Body of pancreas (tissue), 4 donors: ENCODE results near the gene RAB41. TPM values are rescaled to one million over a fixed set of nuclear protein-coding genes. Genes with fewer than 3 reads are reported as not detected.
A peak's percentile ranks its signal among the peaks of the same experiment; 100 is the strongest.
"Not testable (repeated sequence)": the region's sequence is repeated elsewhere in the genome, so short reads cannot be mapped to it uniquely, and the experiment has no call there.

Experiments used
- ATAC-seq: fragments of 150-250 bp; one replicate; pipeline ENCODE4 v1.9.1; 2016
- DNase-seq, 4 donors: peaks; one replicate each; pipeline ENCODE4 v3.0.0-alpha.2; 2019
- H3K27ac ChIP-seq, 4 donors: fragments of 200-600 bp; sonication (generic); 1 replicate in 3 of 4; 2 replicates in 1 of 4; pipeline versions ENCODE4 v1.5.1 to v1.6.1; 2016 to 2019; ENCODE audit warnings: mild to moderate bottlenecking in 1 of 4, mixed read lengths in 1 of 4, moderate library complexity in 1 of 4
- H3K27me3 ChIP-seq, 2 donors: fragments of 200-600 bp; sonication (generic); one replicate each; pipeline ENCODE4 v1.6.0; 2016; ENCODE audit warnings: mild to moderate bottlenecking in 1 of 2
- H3K36me3 ChIP-seq, 2 donors: fragments of 200-600 bp; sonication (generic); replicated peaks in 1 of 2; 2 replicates each; pipeline ENCODE4 v1.5.1; 2016; ENCODE audit warnings: low read depth in 2 of 2; ENCODE audit not compliant: insufficient read depth in 1 of 2
- H3K4me1 ChIP-seq: fragments of 200-600 bp; sonication (generic); one replicate; pipeline ENCODE4 v1.6.0; 2016
- H3K4me3 ChIP-seq, 2 donors: fragments of 200-600 bp; sonication (generic); 1 replicate in 1 of 2; 2 replicates in 1 of 2; pipeline ENCODE4 v1.5.1; 2016 to 2019
- H3K9me3 ChIP-seq, 3 donors: fragments of 200-600 bp; sonication (generic); 1 replicate in 2 of 3; 2 replicates in 1 of 3; pipeline ENCODE4 v1.5.1; 2016
- CTCF ChIP-seq, 7 experiments: fragments of 450-650 bp in 4 of 7; fragments of 200-600 bp in 3 of 7; sonication (generic) in 3 of 7; IDR thresholded peaks; one replicate each; pipeline ENCODE4 v1.5.1; 2016 to 2019; ENCODE audit warnings: antibody characterized with exemption in 7 of 7
- POLR2A ChIP-seq, 3 donors: fragments of 450-650 bp; IDR thresholded peaks; one replicate each; pipeline ENCODE4 v1.6.1; 2016; ENCODE audit warnings: antibody characterized with exemption in 3 of 3, mild to moderate bottlenecking in 2 of 3
- WGBS, 2 donors: methylation state at CpG; one replicate each; pipeline ENCODE4 v1.1.5; 2017; 5-methylcytosine and 5-hydroxymethylcytosine counted together
- intact Hi-C: fragments of 100-400 bp; cut with DNase I; formaldehyde crosslinking; loops from one replicate; pipeline ENCODE4 v1.15.1; 2023
- total RNA-seq, 2 donors: library from RNA; depleted of rRNA; stranded (reverse); fragments of >200 nt; gene quantifications; one replicate each; pipeline ENCODE4 v1.1.0, GENCODE V29; 2016

RAB41 gene
- total RNA-seq, 2 donors from 2014 or later: not detected

GRCh38 chrX:70262952-70263567 is 18.9 kb upstream of the RAB41 start:
- peak in 4 of 7 experiments; percentile 21 to 26 (median 24) for TF ChIP-seq CTCF (IDR thresholded peaks at IDR 0.05)
- no peak for TF ChIP-seq POLR2A (IDR thresholded peaks at IDR 0.05)
- Histone ChIP-seq H3K9me3 (no peaks in the 10 kb centered on the region), H3K36me3 (no peaks in the 10 kb centered on the region), H3K4me1 (no peaks in the 10 kb centered on the region), H3K27me3 (no peaks in the 10 kb centered on the region), H3K4me3 (no peak overlapping the region), H3K27ac (no peak overlapping the region)
- 25 to 46% methylated on average over 3 to 7 of the region's 7 CpGs for WGBS, 2 donors
- DNase-seq: peak; percentile 11 to 34 (median 22)
- ATAC-seq: no peak
- intact Hi-C loops: no loop called here

DNA sequence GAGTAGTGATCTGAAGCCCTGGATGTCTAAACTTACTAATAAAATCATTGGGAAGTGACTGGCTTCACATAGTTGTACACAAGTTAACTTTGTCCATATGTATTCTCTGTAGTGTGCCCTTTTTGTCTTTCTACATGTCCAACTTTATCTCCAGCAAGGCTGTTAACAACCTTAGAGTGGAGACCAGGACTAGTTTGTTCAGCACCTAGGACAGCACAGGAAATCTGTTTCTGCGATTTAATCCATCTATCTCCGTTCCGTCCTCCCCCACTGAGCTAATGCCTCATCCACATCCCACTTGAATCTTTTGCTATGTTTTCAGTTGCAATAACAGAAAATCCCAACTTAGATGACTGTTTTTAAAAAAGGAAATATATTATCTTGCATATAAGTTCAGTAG is 17.2 kb upstream of the RAB41 start:
- intact Hi-C loops: no loop called here
- Histone ChIP-seq H3K9me3 (no peaks in the 10 kb centered on the region), H3K36me3 (no peaks in the 10 kb centered on the region), H3K4me3 (no peak overlapping the region), H3K4me1 (no peaks in the 10 kb centered on the region), H3K27ac (no peak overlapping the region), H3K27me3 (no peaks in the 10 kb centered on the region)
- TF ChIP-seq POLR2A (IDR thresholded peaks at IDR 0.05) (no peak), CTCF (IDR thresholded peaks at IDR 0.05) (no peak)
- DNase-seq (no peak), ATAC-seq (no peak)
- 44 to 67% methylated on average over 3 of the region's 3 CpGs for WGBS, 2 donors

DNA sequence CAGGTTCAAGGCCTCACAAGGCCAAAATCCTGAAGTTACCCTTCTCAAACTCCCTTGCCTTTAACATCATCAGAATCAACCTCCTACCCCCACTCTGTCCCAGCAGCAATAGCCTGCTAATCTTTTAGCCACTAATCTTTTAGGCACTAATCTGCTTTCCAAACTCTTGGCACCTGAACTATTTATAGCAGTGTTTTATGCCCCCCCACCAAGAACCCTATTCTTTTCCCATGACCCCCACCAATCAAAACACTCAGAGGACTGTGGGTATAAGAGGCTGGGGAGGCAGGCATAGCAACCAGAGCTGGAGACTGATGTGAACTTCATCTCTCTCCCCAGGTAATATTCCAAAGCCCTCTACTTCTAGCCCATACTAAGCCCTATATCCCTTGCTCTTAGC is 13.9 kb upstream of the RAB41 start, which contains the start of gene ARR3:
Gene ARR3 (plus strand): TSS at position 301 of the 400 bp plus-strand sequence. CDS start 1,052 bp downstream, outside the sequence.
- no peaks in the 10 kb centered on the region for H3K36me3 ChIP-seq
- ATAC-seq (no peak), DNase-seq (no peak)
- intact Hi-C loops: no loop called here
- TF ChIP-seq POLR2A (IDR thresholded peaks at IDR 0.05): no peak
- TF ChIP-seq CTCF (IDR thresholded peaks at IDR 0.05): no peak
- H3K9me3 ChIP-seq: no peaks in the 10 kb centered on the region
- no peak within 1 kb of the TSS for H3K4me3 ChIP-seq
- no peaks in the 10 kb centered on the region for H3K4me1 ChIP-seq
- no peaks in the 10 kb centered on the region for H3K27me3 ChIP-seq
- H3K27ac ChIP-seq: no peak within 1 kb of the TSS

GRCh38 chrX:70274029-70274428 is 7.9 kb upstream of the RAB41 start:
- WGBS, 2 donors: 74 to 82% methylated on average over 5 to 7 of the region's 7 CpGs
- H3K4me1 ChIP-seq: not testable (repeated sequence)

DNA sequence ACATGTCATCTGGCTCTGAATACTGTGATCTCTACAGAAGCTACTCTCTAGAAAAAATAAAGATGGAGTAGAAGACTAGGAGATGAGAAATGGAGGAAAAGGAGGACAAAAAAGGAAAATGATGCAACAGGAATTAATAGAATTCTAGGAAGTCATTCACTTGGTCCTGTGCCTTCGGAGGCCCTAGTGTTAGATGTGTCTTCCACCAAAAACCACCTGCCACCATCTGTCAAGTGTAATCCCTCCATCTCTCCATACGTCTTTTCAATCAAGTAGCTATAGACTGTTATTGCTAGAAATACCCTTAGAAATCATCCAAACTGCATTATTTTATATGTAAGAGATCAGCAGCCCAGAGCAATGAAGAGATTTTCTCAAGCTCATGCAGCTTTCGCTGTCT is 2.9 kb upstream of the RAB41 start:
- H3K4me1 ChIP-seq: no peaks in the 10 kb centered on the region
- no peaks in the 10 kb centered on the region for H3K36me3 ChIP-seq
- H3K27ac ChIP-seq: no peak overlapping the region
- H3K9me3 ChIP-seq: no peaks in the 10 kb centered on the region
- intact Hi-C loops: no loop called here
- no peak for TF ChIP-seq POLR2A (IDR thresholded peaks at IDR 0.05)
- TF ChIP-seq CTCF (IDR thresholded peaks at IDR 0.05): no peak
- no peak overlapping the region for H3K4me3 ChIP-seq
- DNase-seq (no peak), ATAC-seq (no peak)
- 74 to 98% methylated on average over 3 of the region's 3 CpGs for WGBS, 2 donors
- H3K27me3 ChIP-seq: no peaks in the 10 kb centered on the region

More at GRCh38 chrX:70274029-70274428, 7.9 kb upstream of the RAB41 start:
- DNase-seq, H3K36me3 ChIP-seq, H3K9me3 ChIP-seq, H3K27me3 ChIP-seq, H3K4me3 ChIP-seq, H3K27ac ChIP-seq, ATAC-seq, intact Hi-C loops: not testable (repeated sequence)
